NCI-H2107 (cell line): ENCODE measurements around the gene TXNDC12.
A peak's percentile ranks its signal among the peaks of the same experiment; 100 is the strongest.

Source experiments
- DNase-seq: peaks from one replicate; lab custom pipeline; 2025; lab: John Stamatoyannopoulos, UW

Gene TXNDC12

GRCh38 chr1:51997974-51998382 is 57.0 kb downstream of the TXNDC12 start:
- DNase-seq = no peak

- peak; percentile 91 for DNase-seq
Measured at GRCh38 chr1:51990478-51990965, 64.5 kb downstream of the TXNDC12 start, which contains the start of gene RAB3B. RAB3B (minus strand) TSS chr1:51990700; CDS start chr1:51977117, 13,583 bp downstream.

- DNase-seq = no peak
Measured at GRCh38 chr1:51989582-51990477, 65.2 kb downstream of the TXNDC12 start.

GRCh38 chr1:51988254-51988653 is 66.7 kb downstream of the TXNDC12 start:
- DNase-seq = no peak

DNA sequence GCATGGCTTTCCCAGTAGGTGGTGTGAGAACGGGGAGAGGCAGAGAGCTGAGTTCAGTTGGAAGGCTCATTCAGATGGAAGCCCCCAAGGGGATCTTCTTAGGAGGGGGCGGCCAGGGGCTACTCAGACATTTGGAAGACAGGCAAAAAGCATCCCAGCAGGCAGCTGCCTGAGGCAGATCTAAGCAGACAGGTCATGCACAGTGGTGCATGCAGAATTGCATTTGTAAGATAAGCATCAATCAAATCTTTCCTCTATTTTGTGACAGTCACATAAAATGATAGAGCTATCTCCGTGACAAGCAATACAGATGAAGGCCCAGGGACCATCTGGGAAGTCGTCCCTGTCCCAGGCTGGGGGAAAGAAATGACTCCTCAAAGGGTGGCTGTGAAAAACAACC is 68.3 kb downstream of the TXNDC12 start:
- no peak for DNase-seq

- no peak for DNase-seq
Measured at GRCh38 chr1:51982161-51982560, 72.8 kb downstream of the TXNDC12 start.

DNA sequence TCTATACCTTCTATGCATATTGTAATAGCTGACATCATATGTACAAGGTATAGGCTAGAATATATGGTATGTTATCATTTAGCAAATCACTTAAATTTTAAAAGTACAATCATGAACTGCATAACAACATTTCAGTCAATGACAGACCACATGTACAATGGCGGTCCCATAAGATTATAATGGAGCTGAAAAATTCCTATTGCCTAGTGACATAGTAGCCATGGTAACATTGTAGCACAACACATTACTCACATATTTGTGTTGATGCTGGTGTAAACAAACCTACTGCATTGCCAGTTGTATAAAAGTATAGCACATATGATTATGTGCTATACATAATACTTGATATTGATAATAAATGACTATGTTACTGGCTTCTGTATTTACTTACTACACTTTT is 73.4 kb downstream of the TXNDC12 start:
- DNase-seq = no peak

- DNase-seq = no peak
Measured at GRCh38 chr1:51978099-51978498, 76.9 kb downstream of the TXNDC12 start.

DNA sequence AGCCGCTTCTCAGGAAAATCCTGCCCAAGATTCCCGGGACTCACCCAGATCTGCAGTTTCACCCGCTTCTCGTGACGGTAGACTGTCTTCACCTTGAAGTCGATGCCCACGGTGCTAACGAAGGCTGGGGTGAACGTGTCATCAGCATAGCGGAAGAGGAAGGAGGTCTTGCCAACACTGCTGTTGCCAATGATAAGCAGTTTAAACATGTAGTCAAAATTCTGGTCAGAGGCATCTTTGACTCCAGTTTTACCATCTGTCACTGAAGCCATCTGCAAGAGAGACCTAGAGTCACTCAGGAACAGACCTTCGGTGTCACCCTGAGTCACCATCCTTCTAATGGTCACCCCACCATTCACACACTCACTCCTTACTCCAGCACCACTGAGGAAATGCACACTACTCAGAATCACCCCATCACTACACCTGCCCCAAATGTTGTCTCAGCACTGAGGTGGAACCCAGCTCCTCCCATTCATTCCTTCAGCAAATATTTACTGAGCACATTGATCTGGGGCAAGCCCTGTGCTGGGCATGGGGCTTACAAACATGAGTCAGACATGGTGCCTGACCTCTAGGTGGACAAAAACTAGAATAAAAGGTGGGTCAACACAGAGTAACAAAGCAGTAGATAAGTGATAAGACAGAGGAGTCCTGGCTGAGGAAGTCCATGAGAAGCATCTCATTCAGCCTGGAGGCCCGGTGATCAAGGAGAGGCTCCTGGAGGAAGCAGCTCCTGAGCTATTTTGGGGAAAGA is 78.0 kb downstream of the TXNDC12 start:
- no peak for DNase-seq

DNA sequence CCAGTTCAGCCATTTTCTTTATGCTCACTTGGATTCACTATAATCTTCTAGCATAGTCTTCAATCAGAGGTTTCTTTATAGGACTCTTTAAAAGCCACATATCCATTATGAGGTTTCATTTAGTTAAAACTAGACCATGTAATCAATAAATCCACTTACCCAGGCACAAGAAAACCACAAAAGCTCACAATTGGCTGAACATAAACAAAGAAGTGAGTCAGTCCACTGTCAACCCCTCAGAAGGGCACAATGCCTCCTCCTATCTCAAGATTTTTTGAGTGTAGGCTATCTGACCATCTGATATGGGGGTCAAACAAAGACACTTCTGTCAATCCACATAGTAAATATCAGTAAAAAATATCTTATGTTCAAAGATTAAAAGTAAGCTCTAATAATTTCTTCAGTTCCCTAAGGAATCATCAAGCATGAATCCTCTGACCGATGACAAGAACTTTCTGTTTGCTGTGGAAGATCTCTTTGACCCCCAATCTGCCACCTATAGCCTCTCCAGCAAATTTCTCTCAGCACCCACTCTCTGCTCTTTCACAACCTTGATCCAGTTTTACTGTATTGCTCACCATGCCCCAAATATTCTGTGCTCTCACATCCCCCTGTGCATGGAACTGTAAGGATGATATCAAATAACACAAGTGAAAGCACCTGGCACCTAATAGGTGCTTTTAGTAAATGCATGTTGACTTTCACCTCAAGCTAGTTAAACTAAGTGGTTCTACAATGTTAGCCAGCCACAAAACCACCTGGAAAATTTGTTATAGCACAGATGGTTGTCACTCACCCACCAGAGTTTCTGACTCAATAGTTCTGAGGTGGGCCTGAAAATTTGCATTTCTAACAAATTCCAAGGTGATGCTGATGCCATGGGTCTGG is 81.2 kb downstream of the TXNDC12 start:
- DNase-seq = peak; percentile 83
